AML-193 (cell line): Measurements from ENCODE around the gene CNTRL.
A peak's percentile ranks its signal among the peaks of the same experiment; 100 is the strongest.

Source experiments
- DNase-seq, 2 experiments: peaks; one replicate each; lab custom pipeline; 2025; lab: John Stamatoyannopoulos, UW

The CNTRL gene

DNA sequence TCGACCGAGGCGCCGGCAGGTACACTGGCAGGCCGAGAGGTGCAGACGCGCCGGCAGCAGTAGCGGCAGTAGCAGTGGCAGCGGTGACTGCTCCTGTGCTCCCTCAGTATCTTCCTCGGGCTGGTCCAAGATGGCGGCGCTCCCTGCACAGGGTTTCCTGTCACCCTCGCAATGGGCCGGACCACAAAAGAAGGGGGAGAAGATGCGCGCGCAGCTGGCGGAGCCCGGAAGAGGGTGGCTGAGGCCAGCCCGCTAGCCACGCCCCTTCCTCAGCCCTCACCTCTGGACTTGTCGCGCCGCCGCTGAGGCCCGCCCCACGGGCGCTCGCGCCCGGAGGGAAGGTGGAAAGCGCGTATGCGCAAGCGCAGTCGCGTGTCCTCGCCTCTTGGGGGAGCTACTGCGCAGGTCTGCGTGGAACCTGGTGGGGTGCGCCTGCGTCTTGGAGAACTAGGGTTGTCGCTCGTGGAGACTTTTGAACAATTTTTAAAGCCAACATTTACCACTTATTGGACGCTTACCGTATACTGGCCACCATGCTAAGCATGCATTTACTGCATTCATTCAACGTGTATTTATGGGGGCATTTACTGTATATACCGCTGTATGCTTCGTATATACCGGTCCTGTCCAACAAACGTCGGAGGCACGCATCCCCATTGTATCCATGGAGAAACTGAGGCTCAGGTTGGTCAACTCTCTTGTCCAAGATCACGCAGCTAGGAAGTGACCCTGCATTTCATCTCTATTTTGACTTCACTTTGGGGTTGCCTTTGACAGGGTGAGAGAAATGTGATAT, 127.2 kb downstream of the CNTRL start, which contains the start of gene RAB14:
Gene RAB14 (minus strand): TSS at position 132 of the 796 bp plus-strand sequence. CDS start 8,457 bp downstream, outside the sequence.
- DNase-seq = peak; percentile 97 to 98

DNA sequence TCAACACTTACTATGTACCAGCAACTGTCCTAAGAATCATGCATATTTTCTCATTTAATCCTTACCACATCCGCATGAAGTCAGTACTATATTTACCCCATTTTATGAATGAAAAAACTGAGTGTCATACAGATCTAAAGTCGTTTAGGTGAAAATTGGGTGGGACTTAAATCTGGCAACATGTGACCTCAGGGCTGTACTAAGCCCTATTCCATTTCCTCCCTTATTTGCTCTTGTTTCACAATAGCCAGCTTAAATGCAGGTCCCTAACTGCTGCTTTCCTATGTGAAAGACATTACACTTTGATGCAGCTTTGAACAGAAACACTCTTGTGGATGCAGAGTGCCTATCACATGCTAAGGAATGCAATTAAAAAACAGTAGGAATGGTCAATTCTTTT, 129.4 kb downstream of the CNTRL start:
- DNase-seq = peak; percentile 45 to 61

DNA sequence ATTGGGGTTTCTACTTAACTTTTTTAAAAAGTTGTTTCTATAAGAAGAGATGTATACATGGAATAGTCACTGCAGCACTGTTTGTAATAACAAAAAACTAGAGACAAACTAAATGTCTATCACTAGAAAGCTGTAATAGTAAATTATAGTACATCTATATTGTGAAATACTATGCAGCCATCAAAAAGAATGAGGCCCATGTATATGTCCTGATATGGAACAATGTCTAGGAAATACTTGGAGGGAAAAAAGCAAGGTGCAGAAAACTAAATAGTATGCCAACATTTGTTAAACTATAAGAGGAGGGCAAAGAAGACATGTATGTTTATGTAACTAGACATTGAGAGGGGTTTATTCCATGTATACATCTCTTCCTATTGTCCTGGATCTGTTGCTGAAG, 129.9 kb downstream of the CNTRL start:
- no peak for DNase-seq

DNA sequence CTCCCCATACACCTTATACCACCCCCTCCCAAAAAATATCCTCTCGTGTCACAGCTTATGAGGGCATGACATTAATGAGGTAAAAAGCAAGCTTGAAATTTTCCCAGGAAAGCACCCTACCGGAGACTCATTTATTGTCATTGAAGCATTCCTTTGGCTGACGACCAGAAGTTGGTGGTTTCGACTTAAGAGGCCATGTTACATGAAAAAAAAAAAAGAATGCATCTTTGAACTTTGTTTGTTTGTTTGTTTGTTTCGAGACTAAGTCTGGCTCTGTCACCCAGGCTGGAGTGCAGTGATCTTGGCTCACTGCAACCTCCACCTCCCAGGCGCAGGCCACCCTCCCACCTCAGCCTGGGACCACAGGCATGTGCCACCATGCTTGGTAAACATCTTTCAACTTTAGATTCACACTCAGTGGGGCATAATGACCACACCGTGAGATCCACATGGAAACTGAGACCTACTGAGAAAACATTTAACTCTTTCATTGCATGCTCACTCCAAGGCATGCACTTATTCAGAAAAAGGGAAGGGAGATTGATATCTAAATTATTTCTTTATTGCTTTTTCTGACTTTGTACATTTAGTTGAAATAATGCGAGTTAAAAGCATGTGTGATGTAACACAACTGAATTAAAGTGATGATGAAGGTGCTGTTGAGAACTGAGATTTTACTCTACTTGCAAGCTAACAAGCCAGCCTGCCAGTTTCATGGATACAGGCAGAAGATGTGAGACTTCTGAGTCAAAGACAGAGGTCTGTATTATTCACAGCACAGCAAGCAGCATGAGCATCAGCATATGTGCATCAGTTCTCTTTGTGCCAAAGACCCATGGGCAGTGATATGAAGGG, 132.0 kb downstream of the CNTRL start:
- DNase-seq = no peak

DNA sequence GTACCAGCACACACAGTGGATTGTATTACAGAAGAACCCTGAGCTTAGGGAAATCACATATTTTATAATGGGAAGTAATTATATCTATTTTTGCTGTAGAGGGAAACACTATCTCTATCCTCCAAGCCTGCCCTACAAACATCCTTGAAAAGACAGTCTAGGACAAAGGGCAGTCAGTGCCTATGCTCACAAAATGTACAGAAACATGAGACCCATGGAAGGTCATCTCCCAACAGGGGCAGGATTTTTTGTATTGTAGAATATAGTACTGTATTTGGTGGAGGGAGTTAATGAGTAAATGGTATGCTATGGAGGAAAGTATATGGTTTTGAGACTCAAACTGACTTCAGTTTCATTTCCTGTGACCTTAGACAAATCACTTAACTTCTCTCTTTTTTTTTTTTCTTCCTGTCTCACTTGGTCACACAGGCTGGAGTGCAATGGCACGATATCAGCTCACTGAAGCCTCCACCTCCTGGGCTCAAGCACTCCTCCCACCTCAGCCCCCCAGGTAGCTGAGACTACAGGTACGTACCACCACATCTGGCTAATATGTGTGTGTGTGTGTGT, 132.7 kb downstream of the CNTRL start:
- peak; percentile 19 to 31 for DNase-seq

DNA sequence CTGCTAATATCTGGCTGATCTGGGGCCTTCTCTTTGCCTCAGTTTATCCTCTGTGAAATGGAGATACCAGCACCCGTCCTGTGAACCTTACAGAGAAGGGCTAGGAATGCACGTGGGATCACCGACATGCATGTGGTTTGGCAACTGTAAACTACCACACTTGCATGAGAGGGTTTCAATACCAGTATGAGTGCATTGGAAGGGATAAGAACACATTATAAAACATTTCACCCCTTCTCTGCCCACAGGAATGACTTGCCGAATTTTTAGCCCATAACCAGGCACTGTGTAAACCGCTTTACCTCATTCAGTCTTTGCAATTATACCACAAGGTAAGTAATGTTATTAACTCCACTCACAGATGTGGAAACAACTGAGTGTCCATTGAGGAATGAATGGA, 135.8 kb downstream of the CNTRL start:
- no peak for DNase-seq

DNA sequence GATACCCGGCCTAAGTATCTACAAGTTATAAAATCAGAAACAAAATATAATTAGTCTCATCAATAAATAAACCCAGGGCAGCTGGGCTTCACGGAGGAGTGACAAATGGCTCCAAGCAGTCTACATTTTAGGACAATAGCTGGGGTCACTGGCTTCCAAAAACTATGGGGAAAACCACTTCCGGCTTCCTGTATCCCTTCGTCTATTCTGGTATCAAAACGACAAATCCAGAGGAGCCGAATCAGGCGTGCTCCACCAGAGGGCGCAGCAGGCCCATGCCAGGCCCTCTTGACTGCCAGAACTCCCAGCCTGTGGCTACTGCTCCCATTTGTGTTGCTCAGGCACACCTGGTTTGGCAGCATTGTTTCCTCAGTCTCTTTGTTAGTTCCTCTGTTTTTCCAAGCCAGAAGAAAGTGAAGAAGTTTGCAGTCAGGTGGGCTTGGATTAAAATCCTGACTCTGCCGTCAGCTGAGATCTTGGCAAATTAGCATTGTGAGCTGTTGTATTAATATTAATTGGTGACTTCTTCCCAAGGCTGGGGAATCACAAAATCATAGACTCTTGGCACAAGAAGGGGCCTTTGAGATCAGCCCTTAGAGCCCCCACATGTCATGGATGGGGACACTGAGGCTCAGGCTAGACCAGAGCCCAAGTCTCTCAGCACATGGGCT, 138.5 kb downstream of the CNTRL start:
- DNase-seq = peak; percentile 71 to 75

DNA sequence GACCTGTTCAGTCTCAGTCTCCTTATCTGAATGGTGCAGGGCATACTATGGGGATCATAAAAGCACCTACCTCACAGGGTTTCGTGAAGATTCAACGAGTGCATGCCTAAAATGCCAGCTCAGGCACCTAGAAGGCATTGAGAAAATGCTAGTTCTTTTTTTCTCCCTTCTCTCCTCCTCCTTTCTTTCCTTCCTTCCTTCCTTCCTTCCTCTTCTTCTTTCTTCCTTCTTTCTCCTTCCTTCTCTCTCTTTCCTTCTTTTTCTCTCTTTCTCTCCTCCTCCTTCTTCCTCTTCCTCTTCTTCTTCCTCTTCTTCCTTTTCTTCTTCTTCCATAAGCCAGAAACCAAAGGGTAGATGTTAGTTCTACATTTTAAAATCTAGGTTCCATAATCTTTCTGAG, 139.2 kb downstream of the CNTRL start:
- no peak for DNase-seq

DNA sequence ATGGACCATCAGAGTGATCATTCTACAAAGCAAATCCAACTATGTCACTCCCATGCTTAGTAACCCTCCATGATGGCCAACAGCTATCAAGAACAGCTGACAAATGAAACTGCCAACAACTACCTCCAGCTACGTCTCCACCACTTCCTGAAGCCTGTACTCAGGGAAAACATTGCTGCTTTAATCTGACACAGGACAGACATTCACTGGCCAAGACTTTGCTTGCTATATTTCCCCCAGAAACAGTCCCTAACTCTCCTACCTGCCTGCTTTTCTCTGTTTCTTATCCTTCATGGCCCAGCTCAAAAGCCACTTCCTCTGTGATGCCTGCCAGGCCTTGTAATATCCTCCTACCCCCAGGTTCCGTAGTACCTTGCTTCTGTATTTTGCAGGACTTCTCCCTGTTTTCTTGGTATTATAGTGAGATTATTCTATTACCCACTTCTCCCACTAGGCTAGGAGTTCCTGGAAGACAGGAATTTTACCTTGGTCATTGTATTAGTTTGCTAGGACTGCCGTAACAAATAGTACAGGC, 141.6 kb downstream of the CNTRL start:
- DNase-seq = no peak

DNA sequence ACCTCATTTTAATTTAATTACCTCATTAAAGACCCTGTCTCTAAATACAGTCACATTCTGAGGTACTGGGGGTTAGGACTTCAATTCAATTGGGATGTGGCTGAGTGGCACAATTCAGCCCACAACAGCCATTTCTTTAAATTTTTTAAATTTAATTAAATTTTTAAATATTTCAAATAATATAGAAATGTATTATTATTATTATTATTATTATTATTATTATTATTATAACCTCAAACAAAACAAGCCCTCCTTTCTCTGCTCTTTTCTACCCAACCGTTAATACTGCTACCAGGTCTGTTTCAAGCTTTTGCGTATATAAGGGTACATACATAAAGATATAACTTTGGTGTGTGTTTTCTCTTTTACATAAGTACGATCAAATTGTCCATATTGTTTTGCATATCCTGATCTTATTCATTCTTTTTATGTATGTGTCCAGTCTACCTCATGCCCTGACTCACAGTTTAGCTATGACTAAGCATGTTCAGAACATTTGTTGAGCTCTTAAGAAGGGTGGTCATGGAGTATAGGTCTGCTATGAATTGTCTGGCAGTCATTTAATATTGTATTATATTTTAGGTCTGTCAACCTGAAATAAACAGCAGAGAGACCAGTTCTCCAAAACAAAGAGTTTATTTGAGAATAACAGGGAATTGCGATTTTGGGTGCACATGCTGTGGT, 143.0 kb downstream of the CNTRL start:
- DNase-seq = no peak

DNA sequence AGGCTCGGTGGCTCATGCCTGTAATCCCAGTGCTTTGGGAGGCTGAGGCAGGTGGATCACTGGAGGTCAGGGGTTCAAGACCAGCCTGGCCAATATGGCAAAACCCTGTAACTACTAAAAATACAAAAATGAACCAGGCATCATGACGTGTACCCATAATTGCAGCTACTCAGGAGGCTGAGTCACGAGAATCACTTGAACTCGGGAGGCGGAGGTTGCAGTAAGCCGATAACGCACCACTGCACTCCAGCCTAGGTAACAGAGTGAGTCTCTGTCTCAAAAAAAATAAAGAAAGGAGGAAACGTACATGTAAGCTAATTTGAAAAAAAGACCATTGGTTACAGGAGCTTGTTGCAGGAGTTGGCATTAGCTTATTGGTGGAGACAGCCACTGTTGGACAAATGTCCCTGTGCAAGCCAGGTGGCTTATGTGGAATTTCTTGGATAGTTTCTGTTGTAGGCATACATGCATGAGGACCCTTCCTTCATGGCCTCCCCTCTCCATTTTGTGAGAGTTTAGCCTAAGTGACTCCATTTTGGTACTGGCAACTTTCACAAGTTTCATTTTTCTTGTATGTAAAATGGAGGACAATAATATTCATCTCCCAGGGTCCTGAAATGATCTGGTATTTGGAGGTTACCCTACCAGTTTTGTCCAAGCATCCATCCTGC, 143.7 kb downstream of the CNTRL start:
- DNase-seq = no peak

DNA sequence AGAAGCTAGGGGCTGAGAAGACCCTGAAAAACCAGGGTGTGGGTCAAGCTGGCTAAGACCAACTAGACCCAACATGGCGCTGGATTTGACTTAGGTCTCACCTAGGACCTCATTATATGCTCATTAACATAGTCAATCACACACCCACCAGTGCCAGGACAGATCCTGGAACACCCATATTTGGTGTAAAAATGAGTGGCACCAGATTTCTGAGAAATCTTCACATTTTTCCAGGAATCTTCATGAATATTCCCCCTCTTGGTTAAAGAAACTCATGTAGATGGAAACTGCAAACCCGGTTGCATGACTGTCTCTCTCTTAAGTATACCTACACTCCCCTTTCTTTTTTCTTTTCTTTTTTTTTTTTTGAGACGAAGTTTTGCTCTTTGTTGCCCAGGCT, 144.8 kb downstream of the CNTRL start:
- no peak for DNase-seq

DNA sequence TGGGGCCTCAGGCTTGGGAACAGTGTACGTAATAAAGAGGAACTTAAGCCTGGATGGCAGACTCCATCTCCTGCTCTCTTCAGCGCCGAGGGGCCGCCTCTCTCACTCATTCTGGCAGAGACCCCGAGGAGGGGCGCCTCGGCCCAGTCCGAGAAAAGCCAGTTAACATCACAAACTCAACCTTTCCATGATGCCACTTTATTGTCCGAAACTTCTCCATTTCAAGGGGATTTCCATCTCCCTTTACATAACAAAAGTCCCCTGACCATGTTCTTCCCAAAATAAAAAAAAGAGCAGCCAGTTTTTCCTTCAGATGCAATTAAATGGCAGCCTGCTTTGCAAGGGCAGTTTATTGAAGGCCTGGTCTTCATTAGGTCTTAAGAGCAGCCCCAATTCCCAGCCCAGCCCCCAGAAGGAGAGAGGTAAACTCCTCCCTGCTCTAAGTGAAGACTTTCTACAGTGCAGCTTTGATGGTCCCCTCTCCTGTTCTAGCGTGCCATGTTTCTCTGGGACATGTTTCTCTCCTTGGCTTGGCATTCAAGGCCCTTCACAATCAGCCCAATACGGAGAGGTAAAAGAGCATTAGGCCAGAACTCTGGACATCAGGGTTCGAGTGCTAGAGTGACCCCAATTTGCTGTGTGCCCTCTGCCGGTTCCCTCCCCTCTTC, 146.4 kb downstream of the CNTRL start:
- DNase-seq = no peak

DNA sequence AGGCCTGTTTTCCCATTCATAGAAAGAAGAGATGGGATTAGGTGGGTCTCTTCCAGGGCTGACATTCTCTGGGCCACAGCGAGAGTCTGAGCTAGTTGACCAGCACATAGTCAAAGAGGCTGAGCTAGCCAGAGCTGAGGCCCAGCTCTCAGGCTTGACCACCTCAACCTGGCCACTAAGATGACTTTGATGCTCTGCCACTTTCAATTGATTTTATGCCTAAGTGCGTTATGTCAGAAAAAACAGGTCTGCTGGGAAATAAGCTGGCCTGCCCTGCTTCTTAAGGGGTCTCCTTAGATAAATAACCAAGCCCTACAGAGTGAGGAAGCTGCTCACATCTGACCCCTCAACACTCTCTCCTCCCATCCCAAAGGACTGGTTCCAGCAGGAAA, 146.9 kb downstream of the CNTRL start:
- no peak for DNase-seq

DNA sequence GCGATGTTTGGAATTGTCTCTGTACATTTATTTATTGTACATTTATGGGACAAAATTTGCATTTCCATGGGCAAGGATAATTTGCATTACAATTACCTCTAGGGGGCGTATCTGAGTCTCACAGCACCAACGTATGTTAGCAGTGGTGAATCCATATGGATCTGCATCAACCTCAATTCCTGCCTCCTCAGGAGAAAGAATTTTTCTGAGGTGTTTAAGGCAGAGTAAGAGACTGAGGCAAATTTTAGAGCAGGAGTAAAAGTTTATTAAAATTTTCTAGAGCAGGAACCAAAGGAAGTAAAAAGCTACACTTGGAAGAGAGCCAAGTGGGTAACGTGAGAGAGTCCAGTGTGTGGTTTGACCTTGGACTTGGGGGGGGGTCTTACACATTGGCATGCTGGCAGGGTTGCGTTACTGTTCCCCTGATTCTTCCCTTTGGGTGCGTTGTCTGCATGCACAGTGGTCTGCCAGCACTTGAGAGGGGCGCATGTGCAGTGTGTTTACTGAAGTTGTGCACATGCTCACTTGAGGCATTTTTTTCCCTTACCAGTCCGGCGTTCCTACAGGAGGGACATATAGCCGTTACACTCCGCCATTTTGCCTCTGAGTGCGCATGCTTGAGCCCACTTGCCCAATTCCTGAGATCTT, 147.9 kb downstream of the CNTRL start:
- peak; percentile 48 to 62 for DNase-seq

DNA sequence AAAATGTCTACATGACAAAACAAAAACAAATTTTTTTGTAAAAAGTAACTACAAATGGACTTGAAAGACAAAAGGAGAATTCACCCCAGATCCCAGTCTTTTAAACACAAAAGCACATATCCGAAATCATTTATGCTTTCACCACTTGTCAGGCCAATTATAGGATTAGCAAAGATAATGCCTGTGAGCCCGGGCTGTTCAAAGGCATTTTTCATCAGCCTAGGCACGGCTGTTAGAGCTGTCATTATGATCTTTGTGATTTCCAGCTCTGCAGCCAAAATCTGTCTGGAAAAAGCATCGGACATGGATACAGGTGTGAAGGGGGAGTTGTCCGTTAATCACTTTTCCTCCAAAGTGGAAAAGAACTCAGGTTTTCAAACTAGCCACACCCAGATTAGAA, 150.5 kb downstream of the CNTRL start:
- DNase-seq = no peak

DNA sequence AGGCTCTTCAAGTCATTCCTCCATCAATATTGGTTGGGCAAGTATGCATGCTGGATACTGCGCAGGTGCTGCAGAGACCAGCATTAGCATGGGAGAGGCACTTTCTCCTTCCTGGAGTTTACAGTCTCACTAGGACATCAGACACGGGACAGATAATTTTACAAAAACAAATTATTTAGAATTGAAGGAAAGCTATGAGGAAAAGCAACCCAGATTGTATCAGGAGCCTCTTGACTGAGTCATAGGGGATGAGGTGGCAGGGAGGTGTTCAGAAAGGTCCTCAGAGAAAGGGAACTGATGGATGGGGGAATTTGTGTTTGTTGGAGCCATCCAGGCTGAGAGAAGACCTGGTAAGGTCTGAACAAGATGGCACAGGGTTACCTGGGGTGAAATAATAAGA, 151.4 kb downstream of the CNTRL start:
- no peak for DNase-seq
